ENCODE results near the gene NAV3. TPM values are rescaled to one million over a fixed set of nuclear protein-coding genes. Genes with fewer than 3 reads are reported as not detected.

The NAV3 gene
- total and polyA plus RNA-seq, 2 donors (not counting 1 experiment from before 2014, with no cell fraction given): not detected

GRCh38 chr12:78210506-78210860 lies 379.8 kb downstream of the NAV3 start:
- H3K79me2 ChIP-seq (ENCODE audit: control insufficient read depth, insufficient read depth, low read length): no peaks in the 10 kb centered on the region
- TF ChIP-seq CTCF (IDR thresholded peaks at IDR 0.05) (no peak), EZH2 (IDR thresholded peaks at IDR 0.05; ENCODE audit: borderline replicate concordance, insufficient read depth, low read depth, low read length, poor library complexity, severe bottlenecking) (no peak)
- DNase-seq (no peak), ATAC-seq (ENCODE audit: low read depth) (no peak)
- no peak overlapping the region for H3K9ac ChIP-seq (ENCODE audit: low read length)
- no peaks in the 10 kb centered on the region for H3K9me3 ChIP-seq (ENCODE audit: control extremely low read depth in 1 of 3, control insufficient read depth in 2 of 3, insufficient read depth in 1 of 3, low read length in 2 of 3)
- Mint-ChIP-seq H3K27me3 (no peaks in the 10 kb centered on the region), H3K27ac (no peak overlapping the region), H3K4me3 (no peak overlapping the region), H3K9me3 (ENCODE audit: insufficient read depth) (no peaks in the 10 kb centered on the region), H3K4me1 (no peaks in the 10 kb centered on the region)
- H3K4me3 ChIP-seq (ENCODE audit: control extremely low read depth in 1 of 5, extremely low read depth in 1 of 5, insufficient read depth in 1 of 5, low read depth in 2 of 5, low read length in 4 of 5): no peak overlapping the region
- no peak overlapping the region for H2AFZ ChIP-seq (ENCODE audit: insufficient read depth, low read depth, low read length, poor library complexity, severe bottlenecking)
- intact Hi-C loops (cut with micrococcal nuclease): no loop called here
- WGBS (ENCODE audit: insufficient coverage): no CpG with 5 or more reads among the region's 1 CpG
- no peaks in the 10 kb centered on the region for H4K20me1 ChIP-seq (ENCODE audit: control insufficient read depth, insufficient read depth, low read length, poor library complexity, severe bottlenecking)
- no peak overlapping the region for H3K27ac ChIP-seq (ENCODE audit: low read length in 2 of 2)
- H3K36me3 ChIP-seq (replicated peaks in 1 of 2; ENCODE audit: control extremely low read depth in 1 of 2, control insufficient read depth in 1 of 2, extremely low read depth in 1 of 2, insufficient read depth in 2 of 2, low read length in 1 of 2): no peaks in the 10 kb centered on the region
- no peaks in the 10 kb centered on the region for H3K27me3 ChIP-seq (replicated peaks in 1 of 4; ENCODE audit: control extremely low read depth in 1 of 4, control insufficient read depth in 3 of 4, insufficient read depth in 4 of 4, low read length in 3 of 4)
- ChIA-PET POLR2A (no interaction called here), CTCF (no interaction called here)
- no peak overlapping the region for H3K4me2 ChIP-seq (replicated peaks; ENCODE audit: low read depth, low read length, poor library complexity, severe bottlenecking)
- no peaks in the 10 kb centered on the region for H3K4me1 ChIP-seq (ENCODE audit: control insufficient read depth in 2 of 2, insufficient read depth in 2 of 2, low read length in 2 of 2)

GRCh38 chr12:78210894-78211302 lies 380.2 kb downstream of the NAV3 start:
- ATAC-seq (ENCODE audit: low read depth) (no peak), DNase-seq (no peak)
- Histone ChIP-seq H4K20me1 (ENCODE audit: control insufficient read depth, insufficient read depth, low read length, poor library complexity, severe bottlenecking) (no peaks in the 10 kb centered on the region), H3K27ac (ENCODE audit: low read length in 2 of 2) (no peak overlapping the region), H3K79me2 (ENCODE audit: control insufficient read depth, insufficient read depth, low read length) (no peaks in the 10 kb centered on the region), H3K4me2 (replicated peaks; ENCODE audit: low read depth, low read length, poor library complexity, severe bottlenecking) (no peak overlapping the region), H3K27me3 (replicated peaks in 1 of 4; ENCODE audit: control extremely low read depth in 1 of 4, control insufficient read depth in 3 of 4, insufficient read depth in 4 of 4, low read length in 3 of 4) (no peaks in the 10 kb centered on the region), H3K36me3 (replicated peaks in 1 of 2; ENCODE audit: control extremely low read depth in 1 of 2, control insufficient read depth in 1 of 2, extremely low read depth in 1 of 2, insufficient read depth in 2 of 2, low read length in 1 of 2) (no peaks in the 10 kb centered on the region), H3K9me3 (ENCODE audit: control extremely low read depth in 1 of 3, control insufficient read depth in 2 of 3, insufficient read depth in 1 of 3, low read length in 2 of 3) (no peaks in the 10 kb centered on the region), H3K4me1 (ENCODE audit: control insufficient read depth in 2 of 2, insufficient read depth in 2 of 2, low read length in 2 of 2) (no peaks in the 10 kb centered on the region), H2AFZ (ENCODE audit: insufficient read depth, low read depth, low read length, poor library complexity, severe bottlenecking) (no peak overlapping the region), H3K9ac (ENCODE audit: low read length) (no peak overlapping the region), H3K4me3 (ENCODE audit: control extremely low read depth in 1 of 5, extremely low read depth in 1 of 5, insufficient read depth in 1 of 5, low read depth in 2 of 5, low read length in 4 of 5) (no peak overlapping the region)
- Mint-ChIP-seq H3K27me3 (no peaks in the 10 kb centered on the region), H3K4me3 (no peak overlapping the region), H3K27ac (no peak overlapping the region), H3K4me1 (no peaks in the 10 kb centered on the region), H3K9me3 (ENCODE audit: insufficient read depth) (no peaks in the 10 kb centered on the region)
- intact Hi-C loops (cut with micrococcal nuclease): no loop called here
- CTCF ChIA-PET: no interaction called here
- WGBS (ENCODE audit: insufficient coverage): 69% methylated on average over 2 of the region's 4 CpGs
- TF ChIP-seq CTCF (IDR thresholded peaks at IDR 0.05) (no peak), EZH2 (IDR thresholded peaks at IDR 0.05; ENCODE audit: borderline replicate concordance, insufficient read depth, low read depth, low read length, poor library complexity, severe bottlenecking) (no peak)
- POLR2A ChIA-PET: no interaction called here
